Measurements from ENCODE around the gene TMEM87B. TPM values are rescaled to one million over a fixed set of nuclear protein-coding genes. Genes with fewer than 3 reads are reported as not detected.

The TMEM87B gene
- total RNA-seq, 4 donors from 2014 or later, result 18.6 to 24.6 (median 22.6) TPM

- no peak for TF ChIP-seq CTCF (IDR thresholded peaks at IDR 0.05)
- DNase-seq (ENCODE audit: low spot score) (no peak), ATAC-seq (ENCODE audit: low FRiP score) (no peak)
Measured at GRCh38 chr2:112143150-112143549, 88.1 kb downstream of the TMEM87B start.

- no peak for DNase-seq (ENCODE audit: low spot score)
- no peak for TF ChIP-seq CTCF (IDR thresholded peaks at IDR 0.05)
Measured at GRCh38 chr2:112144966-112145365, 89.9 kb downstream of the TMEM87B start.

DNA sequence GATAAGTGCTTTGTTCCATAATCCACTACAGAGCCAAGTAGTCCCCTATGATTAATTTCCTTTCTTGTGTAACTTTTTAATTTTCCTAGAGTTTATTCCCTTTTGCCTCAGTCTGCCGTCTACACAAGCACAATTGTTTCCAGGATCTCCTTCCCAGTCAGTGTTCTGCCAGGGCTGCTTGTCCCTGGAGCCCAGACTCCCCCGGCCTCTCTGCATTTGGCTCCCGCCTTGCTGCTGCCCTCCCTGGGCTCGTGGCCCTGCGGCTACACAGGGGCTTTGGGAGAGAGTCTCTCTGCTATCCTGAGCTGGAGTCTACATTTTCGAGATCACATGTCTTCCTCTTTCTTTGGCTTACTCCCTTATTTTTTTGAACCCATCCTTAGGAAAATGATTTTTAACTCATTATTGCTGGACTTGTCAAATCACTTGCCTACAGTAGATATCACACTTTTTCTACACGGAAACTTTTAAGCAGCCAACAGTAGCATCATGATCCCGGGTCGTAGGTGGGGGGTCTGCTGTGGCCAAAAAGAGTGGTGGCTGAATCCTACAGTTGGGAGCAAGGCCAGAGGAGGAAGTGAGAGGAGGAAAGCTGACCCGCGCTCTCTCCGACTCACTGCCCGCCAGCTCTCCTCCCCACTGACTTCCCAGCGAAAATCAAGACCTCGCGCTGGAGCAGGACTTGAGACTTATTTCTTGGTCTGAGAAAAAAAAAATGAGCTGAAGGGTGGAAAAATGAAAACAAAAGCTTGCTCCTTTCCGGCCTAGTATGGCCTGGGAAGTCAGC, 92.5 kb downstream of the TMEM87B start:
- TF ChIP-seq CTCF (IDR thresholded peaks at IDR 0.05), result no peak
- ATAC-seq (ENCODE audit: low FRiP score), result no peak
- no peak for DNase-seq (ENCODE audit: low spot score)

More at GRCh38 chr2:112144966-112145365, 89.9 kb downstream of the TMEM87B start:
- no peak for ATAC-seq (ENCODE audit: low FRiP score)

DNA sequence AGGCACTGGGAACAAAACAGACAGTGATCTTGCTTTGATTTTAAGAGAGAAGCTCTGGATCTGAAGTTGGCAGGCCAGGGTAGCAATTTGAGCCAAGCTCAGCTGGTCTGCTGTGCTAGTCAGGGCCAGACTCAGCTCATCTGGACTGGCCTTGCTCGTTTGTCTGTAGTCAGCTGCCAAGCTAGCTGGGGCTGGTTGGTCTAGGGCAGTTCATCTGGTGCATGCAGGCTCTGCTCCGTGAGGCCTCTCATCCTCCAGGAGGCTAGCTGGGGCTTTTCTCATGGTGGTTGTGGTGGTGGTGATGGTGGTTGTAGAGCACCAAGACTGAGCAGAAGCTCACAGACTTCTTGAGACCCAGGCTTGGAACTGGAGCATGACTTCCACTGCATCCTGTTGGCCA, 93.4 kb downstream of the TMEM87B start:
- ATAC-seq (ENCODE audit: low FRiP score) (no peak), DNase-seq (ENCODE audit: low spot score) (no peak)
- TF ChIP-seq CTCF (IDR thresholded peaks at IDR 0.05), result no peak

DNA sequence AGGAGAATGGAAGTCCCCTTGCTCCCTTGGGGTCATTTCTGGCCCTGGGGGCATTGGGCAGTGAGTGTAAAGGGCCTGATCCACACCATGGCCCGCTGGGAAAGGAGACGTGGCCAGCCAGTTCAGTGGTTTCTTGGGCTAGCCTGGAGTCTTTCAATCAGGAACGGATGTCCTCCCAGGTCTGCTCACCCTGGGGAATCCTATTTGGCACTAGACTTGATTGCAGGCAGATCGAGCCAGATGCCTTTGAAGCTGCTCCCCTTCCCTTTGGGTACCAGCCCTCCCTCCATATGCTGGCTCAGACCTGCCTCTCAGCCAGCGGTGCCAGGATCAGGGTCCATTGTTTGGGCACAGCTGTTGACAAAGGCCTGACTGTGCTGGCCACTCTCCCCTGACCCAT, 94.1 kb downstream of the TMEM87B start:
- DNase-seq (ENCODE audit: low spot score) (no peak), ATAC-seq (ENCODE audit: low FRiP score) (no peak)
- TF ChIP-seq CTCF (IDR thresholded peaks at IDR 0.05), result no peak

DNA sequence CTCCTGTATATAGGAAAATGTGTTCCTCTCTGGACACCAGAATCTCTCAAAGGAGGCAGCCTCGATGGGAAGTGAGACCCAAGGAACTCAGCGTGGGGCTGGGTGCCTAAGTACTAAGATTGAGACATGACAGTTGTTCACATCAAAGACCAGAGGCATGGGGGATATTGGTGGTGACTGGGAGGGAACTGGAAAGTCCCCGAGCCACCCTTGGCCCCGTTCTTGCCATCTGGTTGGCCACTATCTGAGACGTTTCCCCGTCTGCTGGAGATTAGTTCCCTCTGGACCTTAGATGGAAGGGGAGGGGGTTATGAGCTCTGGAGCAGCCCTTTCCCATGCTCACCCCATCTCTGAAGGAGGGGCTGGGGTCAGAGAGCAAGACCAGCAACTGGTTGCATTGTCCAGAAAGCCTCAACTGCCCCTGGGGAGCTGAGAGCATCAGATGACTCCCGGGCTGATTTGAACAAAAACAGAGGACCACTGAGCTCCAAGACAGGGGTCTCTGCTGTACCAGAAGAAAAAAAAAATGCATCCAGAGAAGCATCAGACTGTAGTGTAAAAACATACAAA, 94.9 kb downstream of the TMEM87B start:
- no peak for TF ChIP-seq CTCF (IDR thresholded peaks at IDR 0.05)
- ATAC-seq (ENCODE audit: low FRiP score) (no peak), DNase-seq (ENCODE audit: low spot score) (no peak)

GRCh38 chr2:112150447-112150846, 95.4 kb downstream of the TMEM87B start:
- ATAC-seq (ENCODE audit: low FRiP score), result peak; percentile 74
- TF ChIP-seq CTCF (IDR thresholded peaks at IDR 0.05), result no peak
- no peak for DNase-seq (ENCODE audit: low spot score)

Measured in omental fat pad (tissue), 4 donors.